Activated CD8-positive, alpha-beta memory T cell treated with anti-CD3 and anti-CD28 coated beads for 36 hours (primary cell): Measurements from ENCODE around the gene C22orf42. TPM values are rescaled to one million over a fixed set of nuclear protein-coding genes. Genes with fewer than 3 reads are reported as not detected.
"Not testable (repeated sequence)": the region's sequence is repeated elsewhere in the genome, so short reads cannot be mapped to it uniquely, and the experiment has no call there.

Source experiments
- CTCF ChIA-PET: fragments of 350-600 bp; sonication (Branson Sonifier 250); formaldehyde crosslinking; loops from one replicate; lab custom pipeline; 2021; ENCODE audit warnings: antibody characterized with exemption; lab: Charles Lee
- POLR2A ChIA-PET: fragments of 350-600 bp; sonication (Branson Sonifier 250); formaldehyde crosslinking; loops from one replicate; lab custom pipeline; 2021; ENCODE audit warnings: antibody characterized with exemption; lab: Charles Lee
- total RNA-seq, 2 experiments: library from RNA; stranded (reverse); gene quantifications; one replicate each; pipeline ENCODE4 v1.2.3, GENCODE V29; 2021

Gene C22orf42
- total RNA-seq, 2 experiments from 2014 or later: not detected

- POLR2A ChIA-PET: not testable (repeated sequence)
- CTCF ChIA-PET: interaction anchor here (0.6 kb wide), 1 partner anchor 1067 kb away, joined by 3 read pairs; no protein-coding TSS in a partner anchor
Measured at GRCh38 chr22:32140688-32141087, 18.4 kb downstream of the C22orf42 start.

- POLR2A ChIA-PET, CTCF ChIA-PET: not testable (repeated sequence)
Measured at GRCh38 chr22:32138576-32138975, 20.5 kb downstream of the C22orf42 start.

GRCh38 chr22:32137731-32138324 lies 21.3 kb downstream of the C22orf42 start:
- POLR2A ChIA-PET: not testable (repeated sequence)
- CTCF ChIA-PET: interaction anchor here (0.6 kb wide), 1 partner anchor 253 kb away, joined by 4 read pairs; no protein-coding TSS in a partner anchor

GRCh38 chr22:32136881-32137280 lies 22.2 kb downstream of the C22orf42 start:
- CTCF ChIA-PET: interaction anchor here (0.6 kb wide), 1 partner anchor 254 kb away, joined by 4 read pairs; no protein-coding TSS in a partner anchor
- POLR2A ChIA-PET: not testable (repeated sequence)

- POLR2A ChIA-PET, CTCF ChIA-PET: not testable (repeated sequence)
Measured at GRCh38 chr22:32135958-32136357, 23.1 kb downstream of the C22orf42 start.

GRCh38 chr22:32134796-32135195 lies 24.3 kb downstream of the C22orf42 start:
- POLR2A ChIA-PET: not testable (repeated sequence)

GRCh38 chr22:32132783-32133182 lies 26.3 kb downstream of the C22orf42 start:
- ChIA-PET POLR2A (no interaction called here), CTCF (interaction anchor here (0.9 kb wide), 1 partner anchor 45 kb away, joined by 3 read pairs; no protein-coding TSS in a partner anchor)

More at GRCh38 chr22:32134796-32135195, 24.3 kb downstream of the C22orf42 start:
- CTCF ChIA-PET: not testable (repeated sequence)

- ChIA-PET CTCF (no interaction called here), POLR2A (no interaction called here)
Measured at GRCh38 chr22:32132126-32132525, 27.0 kb downstream of the C22orf42 start.

GRCh38 chr22:32130464-32130863 lies 28.6 kb downstream of the C22orf42 start:
- ChIA-PET CTCF (no interaction called here), POLR2A (interaction anchor here (0.7 kb wide), 1 partner anchor 39 kb away, joined by 5 read pairs; no protein-coding TSS in a partner anchor)

- ChIA-PET CTCF (no interaction called here), POLR2A (no interaction called here)
Measured at GRCh38 chr22:32127904-32128303, 31.2 kb downstream of the C22orf42 start.

GRCh38 chr22:32123657-32124056 lies 35.4 kb downstream of the C22orf42 start:
- CTCF ChIA-PET: no interaction called here
- POLR2A ChIA-PET: no interaction called here

- POLR2A ChIA-PET: no interaction called here
- CTCF ChIA-PET: no interaction called here
Measured at GRCh38 chr22:32122899-32123298, 36.2 kb downstream of the C22orf42 start.

GRCh38 chr22:32120603-32121002 lies 38.5 kb downstream of the C22orf42 start:
- POLR2A ChIA-PET: no interaction called here
- CTCF ChIA-PET: no interaction called here

- POLR2A ChIA-PET: no interaction called here
Measured at GRCh38 chr22:32119568-32120235, 39.4 kb downstream of the C22orf42 start.

GRCh38 chr22:32112380-32112779 lies 46.7 kb downstream of the C22orf42 start:
- POLR2A ChIA-PET: no interaction called here
- CTCF ChIA-PET: interaction anchor here (0.6 kb wide), 1 partner anchor 127 kb away, joined by 5 read pairs; no protein-coding TSS in a partner anchor

More at GRCh38 chr22:32119568-32120235, 39.4 kb downstream of the C22orf42 start:
- CTCF ChIA-PET: no interaction called here

GRCh38 chr22:32106930-32107329 lies 52.2 kb downstream of the C22orf42 start:
- ChIA-PET POLR2A (no interaction called here), CTCF (interaction anchor here (0.6 to 1.1 kb wide), 2 partner anchors 130 to 1187 kb away, joined by 3 read pairs; no protein-coding TSS in a partner anchor)

- CTCF ChIA-PET: interaction anchor here (0.8 to 2.0 kb wide), 5 partner anchors 14 to 340 kb away, joined by 3 to 10 read pairs (median 3); partner anchors contain the start of gene RTCB
- POLR2A ChIA-PET: no interaction called here
Measured at GRCh38 chr22:32103658-32104315, 55.3 kb downstream of the C22orf42 start.

GRCh38 chr22:32100711-32101110 lies 58.4 kb downstream of the C22orf42 start:
- POLR2A ChIA-PET: no interaction called here

More at GRCh38 chr22:32100711-32101110, 58.4 kb downstream of the C22orf42 start:
- CTCF ChIA-PET: no interaction called here
